Activated B cell treated with CpG ODN at 0.5 μM for 24 hours (primary cell): Measurements from ENCODE around the gene TOMM20. TPM values are rescaled to one million over a fixed set of nuclear protein-coding genes. Genes with fewer than 3 reads are reported as not detected.

Experiments
- ATAC-seq: fragments of 200-7000 bp; cut with Tn5 transposase; one replicate; pipeline ENCODE4 v1.10.0; 2021; ENCODE audit warnings: low read depth, mild to moderate bottlenecking, moderate library complexity
- CTCF ChIA-PET: fragments of 350-600 bp; sonication (Branson Sonifier 250); formaldehyde crosslinking; loops from one replicate; lab custom pipeline; 2021; ENCODE audit warnings: antibody characterized with exemption; lab: Charles Lee
- POLR2A ChIA-PET: fragments of 350-600 bp; sonication (Branson Sonifier 250); formaldehyde crosslinking; loops from one replicate; lab custom pipeline; 2021; ENCODE audit warnings: antibody characterized with exemption; lab: Charles Lee
- DNase-seq: peaks from one replicate; pipeline ENCODE4 v3.0.0; 2022
- H3K27ac Mint-ChIP-seq: one replicate; pipeline ENCODE4 v1.8.0; 2020; ENCODE audit warnings: mixed read lengths
- H3K27me3 Mint-ChIP-seq: one replicate; pipeline ENCODE4 v1.8.0; 2021; ENCODE audit warnings: mixed read lengths
- H3K36me3 Mint-ChIP-seq: one replicate; pipeline ENCODE4 v1.8.0; 2021; ENCODE audit warnings: low read depth, mixed read lengths
- H3K4me1 Mint-ChIP-seq: one replicate; pipeline ENCODE4 v1.8.0; 2021; ENCODE audit warnings: mixed read lengths
- H3K4me3 Mint-ChIP-seq: one replicate; pipeline ENCODE4 v1.8.0; 2020; ENCODE audit warnings: mild to moderate bottlenecking, mixed read lengths
- H3K9me3 Mint-ChIP-seq: one replicate; pipeline ENCODE4 v1.8.0; 2020; ENCODE audit warnings: mixed read lengths
- intact Hi-C: fragments of 100-400 bp; cut with micrococcal nuclease; formaldehyde crosslinking; loops from one replicate; pipeline ENCODE4 v1.15.1; 2024
- total RNA-seq: library from RNA; stranded (reverse); gene quantifications from 2 replicates; pipeline ENCODE4 v1.2.3, GENCODE V29; 2022
- TF ChIP-seq, protein P1 (sequence below): fragments of 200-600 bp; IDR thresholded peaks from one replicate; pipeline ENCODE4 v1.8.0; 2022; ENCODE audit warnings: antibody characterized with exemption, mild to moderate bottlenecking

Gene TOMM20
- total RNA-seq, 1 donor from 2014 or later = 80.6 TPM

DNA sequence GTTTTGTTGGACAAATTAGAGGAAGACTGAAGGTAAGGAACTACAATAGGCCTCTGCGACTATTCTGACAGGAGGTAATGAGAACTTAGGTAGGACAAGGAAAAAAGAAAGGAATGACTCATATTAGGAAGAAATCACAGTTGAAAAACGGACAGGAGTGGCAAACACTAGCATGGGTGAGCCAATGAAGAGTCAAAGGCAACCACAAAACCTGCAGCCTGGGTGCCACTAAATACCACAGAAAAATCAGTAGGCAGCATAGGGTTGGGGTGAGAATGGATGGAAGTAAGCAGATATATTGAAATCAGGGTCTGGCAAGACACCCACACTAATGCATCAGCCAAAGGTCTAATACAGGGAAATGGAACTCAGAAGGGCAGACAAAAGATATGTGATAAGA is 22.4 kb upstream of the TOMM20 start:
- H3K4me1 Mint-ChIP-seq = peaks cover 3% of the 10 kb centered on the region
- CTCF ChIA-PET = no interaction called here
- no peaks in the 10 kb centered on the region for H3K27me3 Mint-ChIP-seq
- DNase-seq (no peak), ATAC-seq (no peak)
- TF ChIP-seq, protein P1, sequence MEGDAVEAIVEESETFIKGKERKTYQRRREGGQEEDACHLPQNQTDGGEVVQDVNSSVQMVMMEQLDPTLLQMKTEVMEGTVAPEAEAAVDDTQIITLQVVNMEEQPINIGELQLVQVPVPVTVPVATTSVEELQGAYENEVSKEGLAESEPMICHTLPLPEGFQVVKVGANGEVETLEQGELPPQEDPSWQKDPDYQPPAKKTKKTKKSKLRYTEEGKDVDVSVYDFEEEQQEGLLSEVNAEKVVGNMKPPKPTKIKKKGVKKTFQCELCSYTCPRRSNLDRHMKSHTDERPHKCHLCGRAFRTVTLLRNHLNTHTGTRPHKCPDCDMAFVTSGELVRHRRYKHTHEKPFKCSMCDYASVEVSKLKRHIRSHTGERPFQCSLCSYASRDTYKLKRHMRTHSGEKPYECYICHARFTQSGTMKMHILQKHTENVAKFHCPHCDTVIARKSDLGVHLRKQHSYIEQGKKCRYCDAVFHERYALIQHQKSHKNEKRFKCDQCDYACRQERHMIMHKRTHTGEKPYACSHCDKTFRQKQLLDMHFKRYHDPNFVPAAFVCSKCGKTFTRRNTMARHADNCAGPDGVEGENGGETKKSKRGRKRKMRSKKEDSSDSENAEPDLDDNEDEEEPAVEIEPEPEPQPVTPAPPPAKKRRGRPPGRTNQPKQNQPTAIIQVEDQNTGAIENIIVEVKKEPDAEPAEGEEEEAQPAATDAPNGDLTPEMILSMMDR = no peak
- H3K27ac Mint-ChIP-seq = no peak overlapping the region
- intact Hi-C loops = no loop called here
- H3K4me3 Mint-ChIP-seq = no peak overlapping the region
- POLR2A ChIA-PET = no interaction called here
- peaks cover 78% of the 10 kb centered on the region for H3K36me3 Mint-ChIP-seq
- H3K9me3 Mint-ChIP-seq = no peaks in the 10 kb centered on the region

DNA sequence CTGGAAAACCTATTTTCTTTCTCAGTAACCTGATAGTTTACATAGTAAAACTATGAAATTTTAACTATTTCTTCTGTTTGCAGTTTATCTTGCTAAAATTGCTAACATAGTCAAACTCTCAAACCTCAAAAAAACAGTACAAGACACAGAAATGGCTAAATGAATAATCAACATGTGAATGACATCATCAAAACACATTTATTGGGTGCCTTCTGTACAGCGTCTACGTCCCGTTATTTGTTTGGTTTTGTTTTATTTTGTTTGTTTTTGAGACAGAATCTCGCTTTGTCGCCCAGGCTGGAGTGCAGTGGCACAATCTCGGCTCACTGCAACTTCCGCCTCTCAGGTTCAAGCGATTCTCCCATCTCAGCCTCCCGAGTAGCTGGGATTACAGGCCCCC is 21.2 kb upstream of the TOMM20 start:
- no peak overlapping the region for H3K27ac Mint-ChIP-seq

GRCh38 chr1:235147269-235147668 is 18.6 kb upstream of the TOMM20 start:
- no peaks in the 10 kb centered on the region for H3K9me3 Mint-ChIP-seq
- ATAC-seq (no peak), DNase-seq (no peak)
- intact Hi-C loops = no loop called here
- H3K27ac Mint-ChIP-seq = no peak overlapping the region
- POLR2A ChIA-PET = no interaction called here
- peaks cover 76% of the 10 kb centered on the region for H3K36me3 Mint-ChIP-seq
- H3K27me3 Mint-ChIP-seq = no peaks in the 10 kb centered on the region
- CTCF ChIA-PET = no interaction called here
- peaks cover 10% of the 10 kb centered on the region for H3K4me1 Mint-ChIP-seq
- H3K4me3 Mint-ChIP-seq = no peak overlapping the region
- TF ChIP-seq, protein P1 = no peak

More for the DNA sequence above, 21.2 kb upstream of the TOMM20 start:
- CTCF ChIA-PET = no interaction called here
- TF ChIP-seq, protein P1 = no peak
- no peak for DNase-seq
- intact Hi-C loops = no loop called here
- Mint-ChIP-seq H3K9me3 (no peaks in the 10 kb centered on the region), H3K36me3 (peaks cover 82% of the 10 kb centered on the region), H3K27me3 (no peaks in the 10 kb centered on the region), H3K4me3 (no peak overlapping the region), H3K4me1 (peaks cover 11% of the 10 kb centered on the region)
- POLR2A ChIA-PET = no interaction called here
- ATAC-seq = no peak

DNA sequence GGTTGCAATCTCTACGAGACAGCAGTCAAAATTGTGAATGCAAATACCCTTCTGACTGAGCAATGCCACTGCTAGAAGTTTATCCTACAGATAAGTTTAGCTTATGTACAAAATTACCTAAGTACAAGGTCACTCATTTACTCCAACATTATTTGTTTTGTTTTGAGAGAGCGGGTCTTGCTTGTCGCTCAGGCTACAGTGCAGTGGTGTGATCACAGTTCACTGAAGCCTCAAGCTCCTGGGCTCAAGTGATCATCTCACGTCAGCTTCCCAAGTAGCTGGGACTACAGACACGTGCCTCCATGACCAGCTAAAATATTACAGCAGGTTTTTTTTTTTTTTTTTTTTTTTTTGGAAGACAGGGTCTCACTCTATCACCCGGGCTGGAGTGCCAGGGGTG is 17.0 kb upstream of the TOMM20 start:
- TF ChIP-seq, protein P1 = no peak
- no peak for ATAC-seq

DNA sequence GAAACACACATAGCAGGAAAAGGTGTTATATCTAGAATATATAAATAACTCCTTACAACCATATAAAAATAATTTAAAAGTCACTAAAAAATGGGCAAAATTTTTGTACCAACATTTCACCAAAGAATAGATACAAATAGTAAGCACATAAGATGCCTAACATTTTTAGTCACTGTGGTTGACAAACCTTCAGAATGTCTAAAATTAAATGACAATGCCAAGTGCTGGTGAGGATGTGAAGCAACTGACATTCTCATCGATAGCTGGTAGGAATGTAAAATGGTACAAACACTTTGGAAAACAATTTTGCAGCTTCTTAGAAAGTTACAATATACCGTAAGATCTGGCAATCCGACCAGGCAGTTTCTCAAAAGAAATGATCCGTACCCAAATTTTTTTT is 14.4 kb upstream of the TOMM20 start:
- no peak for ATAC-seq
- ChIA-PET CTCF (no interaction called here), POLR2A (interaction anchor here (1.5 kb wide), 1 partner anchor 17 kb away, joined by 3 read pairs; no protein-coding TSS in a partner anchor)
- Mint-ChIP-seq H3K9me3 (no peaks in the 10 kb centered on the region), H3K36me3 (peaks cover 81% of the 10 kb centered on the region), H3K4me3 (no peak overlapping the region), H3K27me3 (no peaks in the 10 kb centered on the region), H3K4me1 (peaks cover 10% of the 10 kb centered on the region), H3K27ac (no peak overlapping the region)
- intact Hi-C loops = no loop called here
- TF ChIP-seq, protein P1 = no peak
- DNase-seq = no peak

More for the DNA sequence above, 17.0 kb upstream of the TOMM20 start:
- CTCF ChIA-PET = no interaction called here
- Mint-ChIP-seq H3K27me3 (no peaks in the 10 kb centered on the region), H3K4me1 (peaks cover 10% of the 10 kb centered on the region), H3K9me3 (no peaks in the 10 kb centered on the region), H3K36me3 (peaks cover 81% of the 10 kb centered on the region), H3K27ac (no peak overlapping the region), H3K4me3 (no peak overlapping the region)
- POLR2A ChIA-PET = interaction anchor here (0.7 to 1.8 kb wide), 4 partner anchors 11 to 692 kb away, joined by 3 to 16 read pairs (median 8); partner anchors contain the start of gene RBM34
- intact Hi-C loops = no loop called here
- no peak for DNase-seq
